Measurements from ENCODE around the gene MYL7. TPM values are rescaled to one million over a fixed set of nuclear protein-coding genes. Genes with fewer than 3 reads are reported as not detected.

MYL7 gene
- total RNA-seq, 2 experiments from 2014 or later: not detected

DNA sequence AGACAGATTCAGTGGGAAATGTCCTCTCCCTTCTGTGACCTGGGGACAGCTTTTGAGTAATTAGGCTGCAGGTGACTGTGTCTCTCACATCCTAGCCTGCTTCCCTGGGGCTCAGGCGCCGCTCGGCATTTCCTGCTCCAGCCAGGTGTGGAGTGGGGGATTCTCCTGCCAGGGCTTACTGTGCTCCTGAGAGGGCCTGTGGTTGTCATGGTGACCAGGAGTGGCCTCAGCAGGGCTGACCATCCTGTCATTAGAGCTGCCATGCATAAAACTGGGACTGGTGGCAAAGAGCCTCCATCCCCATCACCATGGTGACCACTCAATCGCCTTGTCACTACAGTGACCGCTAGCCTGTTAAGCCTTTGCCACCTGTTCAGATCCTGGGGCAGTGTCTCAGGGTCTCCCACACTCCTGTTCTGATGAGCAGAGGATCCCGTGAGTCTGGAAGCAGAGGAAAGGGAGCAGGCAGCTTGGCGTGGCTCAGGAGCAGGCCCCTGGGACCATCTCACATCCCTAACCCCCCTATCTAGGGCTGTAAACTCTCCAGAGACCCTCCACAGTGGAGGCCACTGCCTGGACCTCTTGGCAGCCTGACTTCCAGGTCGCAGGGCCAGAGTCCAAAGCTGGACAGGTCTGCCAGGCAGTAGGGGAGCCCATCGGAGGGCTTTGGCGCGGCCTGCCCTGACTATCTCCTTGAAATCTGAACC is 48.3 kb upstream of the MYL7 start, which contains the start of gene GCK:
TSS of gene GCK (minus strand) at position 154 of the 707 bp plus-strand sequence. CDS start 486 bp downstream, outside the sequence.
- BruUV-seq (replicated peaks): no TSS peak
- DNase-seq (ENCODE audit: low spot score): no peak
- Histone ChIP-seq H3K4me2 (ENCODE audit: low read length) (no peak within 1 kb of the TSS), H3K36me3 (ENCODE audit: insufficient read depth, low read length) (no peaks in the 10 kb centered on the region), H4K20me1 (ENCODE audit: insufficient read depth, low read length) (no peaks in the 10 kb centered on the region), H2AFZ (ENCODE audit: low read length) (no peak within 1 kb of the TSS), H3K9me3 (ENCODE audit: low read length) (no peaks in the 10 kb centered on the region), H3K4me1 (ENCODE audit: insufficient read depth, low read length, poor library complexity, severe bottlenecking) (no peaks in the 10 kb centered on the region), H3K4me3 (ENCODE audit: low read depth, low read length, poor library complexity, severe bottlenecking) (no peak within 1 kb of the TSS), H3K27ac (ENCODE audit: low read depth, low read length, poor library complexity, severe bottlenecking) (no peak within 1 kb of the TSS), H3K79me2 (ENCODE audit: insufficient read depth, low read depth, low read length) (no peaks in the 10 kb centered on the region), H3K9me2 (ENCODE audit: insufficient read depth, low read length) (no peaks in the 10 kb centered on the region)
- intact Hi-C loops (cut with micrococcal nuclease; ENCODE audit: unreplicated experiment): no loop called here
- ChIA-PET CTCF (ENCODE audit: unreplicated experiment) (no interaction called here), POLR2A (no interaction called here)
- TF ChIP-seq EZH2phosphoT487 (IDR thresholded peaks at IDR 0.05; ENCODE audit: borderline replicate concordance, low read depth, low read length) (no peak), CTCF (conservative IDR thresholded peaks at IDR 0.05; ENCODE audit: low read length) (no peak)

GRCh38 chr7:44188480-44189225 is 47.5 kb upstream of the MYL7 start:
- CTCF ChIA-PET (ENCODE audit: unreplicated experiment): no interaction called here
- no TSS peak for BruUV-seq (replicated peaks)

More at GRCh38 chr7:44188480-44189225, 47.5 kb upstream of the MYL7 start:
- DNase-seq (ENCODE audit: low spot score): no peak
- Histone ChIP-seq H3K4me2 (ENCODE audit: low read length) (no peak overlapping the region), H3K79me2 (ENCODE audit: insufficient read depth, low read depth, low read length) (no peaks in the 10 kb centered on the region), H3K9me3 (ENCODE audit: low read length) (no peaks in the 10 kb centered on the region), H3K4me1 (ENCODE audit: insufficient read depth, low read length, poor library complexity, severe bottlenecking) (no peaks in the 10 kb centered on the region), H4K20me1 (ENCODE audit: insufficient read depth, low read length) (no peaks in the 10 kb centered on the region), H2AFZ (ENCODE audit: low read length) (no peak overlapping the region), H3K27ac (ENCODE audit: low read depth, low read length, poor library complexity, severe bottlenecking) (no peak overlapping the region), H3K9me2 (ENCODE audit: insufficient read depth, low read length) (no peaks in the 10 kb centered on the region), H3K4me3 (ENCODE audit: low read depth, low read length, poor library complexity, severe bottlenecking) (no peak overlapping the region), H3K36me3 (ENCODE audit: insufficient read depth, low read length) (no peaks in the 10 kb centered on the region)
- POLR2A ChIA-PET: no interaction called here
- TF ChIP-seq EZH2phosphoT487 (IDR thresholded peaks at IDR 0.05; ENCODE audit: borderline replicate concordance, low read depth, low read length): no peak
- TF ChIP-seq CTCF (conservative IDR thresholded peaks at IDR 0.05; ENCODE audit: low read length): no peak
- intact Hi-C loops (cut with micrococcal nuclease; ENCODE audit: unreplicated experiment): no loop called here
